Measurements from ENCODE around the gene GPRIN1.

DNA sequence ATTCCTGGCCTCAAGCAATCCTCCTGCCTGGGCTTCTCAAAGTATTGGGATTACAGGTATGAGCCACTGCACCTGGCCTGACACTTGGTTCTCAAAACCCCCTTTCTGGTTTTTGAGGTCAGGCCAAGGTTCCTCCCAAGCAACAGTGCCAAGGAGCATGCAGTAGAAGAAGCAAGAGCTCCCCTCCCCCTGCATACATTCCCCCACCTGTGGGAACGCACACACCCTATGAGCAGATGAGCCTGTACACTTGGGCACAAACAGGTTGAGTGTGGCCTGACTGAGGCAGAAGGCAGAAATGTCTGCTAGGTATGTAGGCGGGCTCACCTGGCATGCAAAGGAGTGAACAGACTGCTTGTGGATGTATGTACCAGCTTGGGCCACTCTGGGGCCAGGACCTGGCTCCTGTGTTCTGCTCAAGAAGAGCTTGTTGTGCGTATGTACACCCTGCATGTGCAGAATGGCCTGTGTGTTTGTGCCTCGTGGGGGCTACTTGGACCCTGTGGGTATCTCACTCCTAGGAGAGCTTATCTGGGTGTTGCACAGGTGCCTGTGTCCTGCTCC is 1.7 kb downstream of the GPRIN1 start:
- TF ChIP-seq, protein P1, sequence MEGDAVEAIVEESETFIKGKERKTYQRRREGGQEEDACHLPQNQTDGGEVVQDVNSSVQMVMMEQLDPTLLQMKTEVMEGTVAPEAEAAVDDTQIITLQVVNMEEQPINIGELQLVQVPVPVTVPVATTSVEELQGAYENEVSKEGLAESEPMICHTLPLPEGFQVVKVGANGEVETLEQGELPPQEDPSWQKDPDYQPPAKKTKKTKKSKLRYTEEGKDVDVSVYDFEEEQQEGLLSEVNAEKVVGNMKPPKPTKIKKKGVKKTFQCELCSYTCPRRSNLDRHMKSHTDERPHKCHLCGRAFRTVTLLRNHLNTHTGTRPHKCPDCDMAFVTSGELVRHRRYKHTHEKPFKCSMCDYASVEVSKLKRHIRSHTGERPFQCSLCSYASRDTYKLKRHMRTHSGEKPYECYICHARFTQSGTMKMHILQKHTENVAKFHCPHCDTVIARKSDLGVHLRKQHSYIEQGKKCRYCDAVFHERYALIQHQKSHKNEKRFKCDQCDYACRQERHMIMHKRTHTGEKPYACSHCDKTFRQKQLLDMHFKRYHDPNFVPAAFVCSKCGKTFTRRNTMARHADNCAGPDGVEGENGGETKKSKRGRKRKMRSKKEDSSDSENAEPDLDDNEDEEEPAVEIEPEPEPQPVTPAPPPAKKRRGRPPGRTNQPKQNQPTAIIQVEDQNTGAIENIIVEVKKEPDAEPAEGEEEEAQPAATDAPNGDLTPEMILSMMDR (IDR thresholded peaks at IDR 0.05): no peak
- no peak for TF ChIP-seq POLR2A (IDR thresholded peaks at IDR 0.05)

Measured in right lobe of liver (tissue), 4 donors.